ENCODE results near the gene LRRC28.

DNA sequence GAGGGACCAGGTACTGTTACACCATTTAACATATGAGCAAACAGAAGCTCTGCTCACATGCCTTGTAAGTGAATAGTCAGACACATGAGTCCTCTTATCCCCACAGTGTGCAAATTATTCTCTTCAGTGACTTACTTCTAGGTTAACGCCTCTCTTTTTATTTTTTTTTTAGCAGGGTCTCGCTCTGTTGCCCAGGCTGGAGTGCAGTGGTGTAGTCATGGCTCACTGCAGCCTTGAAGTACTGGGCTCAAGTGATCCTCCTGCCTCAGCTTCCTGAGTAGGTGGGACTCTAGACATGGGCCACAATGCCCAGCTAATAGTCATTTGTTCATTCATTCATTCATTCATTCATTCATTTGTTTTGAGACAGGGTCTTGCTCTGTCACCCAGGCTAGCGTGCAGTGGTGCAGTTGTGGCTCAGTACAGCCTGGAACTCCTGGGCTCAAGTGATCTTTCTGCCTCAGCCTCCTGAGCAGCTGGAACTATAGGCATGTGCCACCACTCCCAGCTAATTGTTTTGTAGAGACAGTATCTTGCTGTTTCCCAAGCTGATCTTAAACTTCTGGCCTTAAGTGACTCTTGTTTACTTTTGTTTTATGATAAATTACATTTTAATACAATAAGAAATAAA is 94.7 kb downstream of the LRRC28 start:
- TF ChIP-seq, protein P1, sequence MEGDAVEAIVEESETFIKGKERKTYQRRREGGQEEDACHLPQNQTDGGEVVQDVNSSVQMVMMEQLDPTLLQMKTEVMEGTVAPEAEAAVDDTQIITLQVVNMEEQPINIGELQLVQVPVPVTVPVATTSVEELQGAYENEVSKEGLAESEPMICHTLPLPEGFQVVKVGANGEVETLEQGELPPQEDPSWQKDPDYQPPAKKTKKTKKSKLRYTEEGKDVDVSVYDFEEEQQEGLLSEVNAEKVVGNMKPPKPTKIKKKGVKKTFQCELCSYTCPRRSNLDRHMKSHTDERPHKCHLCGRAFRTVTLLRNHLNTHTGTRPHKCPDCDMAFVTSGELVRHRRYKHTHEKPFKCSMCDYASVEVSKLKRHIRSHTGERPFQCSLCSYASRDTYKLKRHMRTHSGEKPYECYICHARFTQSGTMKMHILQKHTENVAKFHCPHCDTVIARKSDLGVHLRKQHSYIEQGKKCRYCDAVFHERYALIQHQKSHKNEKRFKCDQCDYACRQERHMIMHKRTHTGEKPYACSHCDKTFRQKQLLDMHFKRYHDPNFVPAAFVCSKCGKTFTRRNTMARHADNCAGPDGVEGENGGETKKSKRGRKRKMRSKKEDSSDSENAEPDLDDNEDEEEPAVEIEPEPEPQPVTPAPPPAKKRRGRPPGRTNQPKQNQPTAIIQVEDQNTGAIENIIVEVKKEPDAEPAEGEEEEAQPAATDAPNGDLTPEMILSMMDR (IDR thresholded peaks at IDR 0.05): no peak
- no peak for TF ChIP-seq POLR2A (IDR thresholded peaks at IDR 0.05)

Data from lower leg skin (tissue), 3 donors.